Embryonic facial prominence (tissue), 1 donor: ENCODE data around the gene KRTAP10-6.
"Not testable (repeated sequence)": the region's sequence is repeated elsewhere in the genome, so short reads cannot be mapped to it uniquely, and the experiment has no call there.

Experiments
- DNase-seq: peaks from one replicate; pipeline ENCODE4 v3.0.0-alpha.2; 2016; ENCODE audit errors: extremely low spot score

Gene KRTAP10-6, protein sequence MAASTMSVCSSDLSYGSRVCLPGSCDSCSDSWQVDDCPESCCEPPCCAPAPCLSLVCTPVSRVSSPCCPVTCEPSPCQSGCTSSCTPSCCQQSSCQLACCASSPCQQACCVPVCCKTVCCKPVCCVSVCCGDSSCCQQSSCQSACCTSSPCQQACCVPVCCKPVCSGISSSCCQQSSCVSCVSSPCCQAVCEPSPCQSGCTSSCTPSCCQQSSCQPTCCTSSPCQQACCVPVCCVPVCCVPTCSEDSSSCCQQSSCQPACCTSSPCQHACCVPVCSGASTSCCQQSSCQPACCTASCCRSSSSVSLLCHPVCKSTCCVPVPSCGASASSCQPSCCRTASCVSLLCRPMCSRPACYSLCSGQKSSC

GRCh38 chr21:44592446-44593311, at the start of gene KRTAP10-6:
Gene KRTAP10-6, minus strand, starts transcription at chr21:44592505. Its CDS starts 21 bp downstream, at chr21:44592484.
- DNase-seq, result no peak

GRCh38 chr21:44640761-44641160, 48.5 kb upstream of the KRTAP10-6 start:
- no peak for DNase-seq

DNA sequence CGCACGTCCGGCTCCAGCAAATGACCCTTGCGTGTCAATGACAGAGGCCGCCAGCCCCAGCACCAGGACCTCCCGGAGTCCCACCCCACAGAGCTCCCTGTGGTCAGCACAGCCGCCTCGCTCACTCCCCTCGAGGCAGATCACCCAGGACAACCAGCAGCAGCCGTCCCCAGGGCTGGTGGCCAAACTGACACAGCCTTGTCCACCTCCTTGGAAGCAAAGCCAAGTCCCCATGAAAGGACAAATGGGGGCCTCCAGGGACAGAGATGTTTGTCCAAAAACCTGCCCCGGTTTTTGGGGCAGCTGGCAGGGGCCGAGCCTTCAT, 47.0 kb upstream of the KRTAP10-6 start:
- no peak for DNase-seq

- not testable (repeated sequence) for DNase-seq
Observed at GRCh38 chr21:44638506-44639330, 46.4 kb upstream of the KRTAP10-6 start.

DNA sequence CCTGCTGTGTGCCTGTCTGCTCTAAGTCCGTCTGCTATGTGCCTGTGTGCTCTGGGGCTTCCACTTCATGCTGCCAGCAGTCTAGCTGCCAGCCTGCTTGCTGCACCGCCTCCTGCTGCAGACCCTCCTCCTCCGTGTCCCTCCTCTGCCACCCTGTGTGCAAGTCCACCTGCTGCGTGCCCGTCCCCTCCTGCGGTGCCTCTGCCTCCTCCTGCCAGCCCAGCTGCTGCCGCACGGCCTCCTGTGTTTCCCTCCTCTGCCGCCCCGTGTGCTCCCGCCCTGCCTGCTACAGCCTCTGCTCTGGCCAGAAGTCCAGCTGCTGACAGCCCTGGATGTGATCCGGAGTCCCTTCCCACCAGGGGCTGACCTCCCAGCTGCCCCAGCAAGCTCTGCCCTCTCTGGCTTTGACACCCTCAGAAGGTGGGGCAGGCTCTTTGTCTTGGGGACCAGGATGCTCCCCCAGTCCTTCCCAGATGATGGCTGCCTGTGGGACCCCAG, 45.6 kb upstream of the KRTAP10-6 start:
- DNase-seq, result not testable (repeated sequence)

- no peak for DNase-seq
Observed at GRCh38 chr21:44637018-44637850, 44.9 kb upstream of the KRTAP10-6 start, which contains the start of gene KRTAP10-10. Gene KRTAP10-10, plus strand, starts transcription at chr21:44637356. Its CDS starts 62 bp downstream, at chr21:44637418.

- no peak for DNase-seq
Observed at GRCh38 chr21:44636209-44637017, 44.1 kb upstream of the KRTAP10-6 start.

- DNase-seq, result no peak
Observed at GRCh38 chr21:44632067-44632466, 39.8 kb upstream of the KRTAP10-6 start.

DNA sequence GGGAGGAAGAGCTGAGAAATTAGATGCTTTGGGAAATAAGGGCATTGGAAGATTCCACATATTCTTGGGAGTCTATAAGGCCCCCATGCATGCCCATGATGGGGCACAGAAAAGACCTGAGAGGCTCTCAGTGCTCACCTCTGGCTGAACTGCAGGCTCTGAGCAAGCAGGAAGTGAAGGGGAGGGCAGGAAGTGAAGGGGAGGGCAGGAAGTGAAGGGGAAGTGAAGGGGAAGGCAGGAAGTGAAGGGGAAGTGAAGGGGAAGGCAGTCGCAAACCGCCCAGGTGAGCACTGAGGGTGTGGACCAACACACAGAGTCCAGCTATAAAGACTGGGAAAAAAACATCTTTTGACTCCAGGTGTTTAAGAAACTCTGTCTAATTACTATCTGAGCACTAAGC, 38.1 kb upstream of the KRTAP10-6 start:
- DNase-seq, result no peak

GRCh38 chr21:44628707-44629391, 36.5 kb upstream of the KRTAP10-6 start:
- no peak for DNase-seq

- DNase-seq, result not testable (repeated sequence)
Observed at GRCh38 chr21:44627831-44628233, 35.5 kb upstream of the KRTAP10-6 start.

- DNase-seq, result not testable (repeated sequence)
Observed at GRCh38 chr21:44627181-44627822, 35.0 kb upstream of the KRTAP10-6 start.

DNA sequence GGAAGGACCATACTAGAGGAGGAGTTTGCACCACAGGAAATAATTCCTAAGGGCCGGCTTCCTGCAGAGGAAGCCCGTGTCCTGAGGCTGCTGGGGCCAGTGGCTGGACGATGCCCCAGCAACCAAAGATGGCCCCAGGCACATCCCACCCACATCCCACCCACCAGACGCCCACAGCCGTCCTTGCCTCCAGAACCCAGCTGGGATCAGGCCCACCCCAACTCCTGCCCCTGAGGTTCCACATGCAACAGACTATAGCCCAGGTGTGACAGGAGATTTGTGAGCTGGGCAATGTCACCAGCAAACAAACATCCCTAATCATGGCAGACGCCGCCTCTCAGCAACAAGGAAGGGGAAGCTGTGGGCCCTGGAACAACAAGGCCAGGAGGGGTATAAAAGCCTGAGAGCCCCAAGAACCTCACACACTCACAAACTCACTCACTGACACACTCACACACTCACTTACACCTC, 34.4 kb upstream of the KRTAP10-6 start, which contains the start of gene KRTAP10-9:
TSS of gene KRTAP10-9 (plus strand) at position 421 of the 471 bp plus-strand sequence. CDS start 79 bp downstream, outside the sequence.
- DNase-seq, result no peak

- no peak for DNase-seq
Observed at GRCh38 chr21:44626262-44626661, 34.0 kb upstream of the KRTAP10-6 start.

DNA sequence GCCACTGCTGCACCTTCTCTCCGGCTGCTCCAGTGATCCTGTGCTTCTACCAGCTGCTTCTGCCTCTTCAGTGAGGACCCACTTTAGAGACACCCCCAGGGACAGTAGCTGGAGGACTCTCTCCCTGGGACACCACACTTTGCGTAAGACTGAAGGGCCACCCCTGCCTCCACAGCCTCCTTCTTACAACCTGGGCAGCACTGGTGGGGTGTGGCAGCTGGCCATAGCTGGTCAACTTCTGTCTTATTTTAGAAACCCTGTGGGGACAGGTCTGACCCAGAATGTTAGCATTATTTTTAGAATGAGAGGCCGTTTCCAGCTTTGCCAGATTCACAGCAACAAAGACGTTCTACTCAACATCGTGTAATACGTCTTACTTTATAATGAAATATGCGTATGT, 33.5 kb upstream of the KRTAP10-6 start:
- DNase-seq, result no peak

GRCh38 chr21:44623575-44623974, 31.3 kb upstream of the KRTAP10-6 start:
- no peak for DNase-seq

DNA sequence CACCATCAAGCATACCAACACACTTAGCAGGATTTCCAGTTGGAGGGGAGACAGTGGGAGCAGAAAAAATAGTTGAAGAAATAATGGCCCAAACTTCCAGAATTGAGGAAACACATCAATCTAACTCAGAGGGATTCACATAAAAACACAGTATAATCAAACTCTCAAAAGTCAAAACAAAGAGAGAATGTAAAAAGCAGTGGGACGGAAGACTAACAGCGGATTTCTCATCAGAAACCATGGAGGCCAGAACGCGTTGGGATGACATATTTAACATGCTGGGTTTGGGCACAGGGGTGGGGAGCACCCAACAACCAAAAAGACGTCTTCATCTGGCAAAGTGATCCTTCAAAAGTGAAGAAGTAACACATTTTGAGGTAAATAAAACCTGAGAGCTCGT, 27.6 kb upstream of the KRTAP10-6 start:
- DNase-seq, result no peak

DNA sequence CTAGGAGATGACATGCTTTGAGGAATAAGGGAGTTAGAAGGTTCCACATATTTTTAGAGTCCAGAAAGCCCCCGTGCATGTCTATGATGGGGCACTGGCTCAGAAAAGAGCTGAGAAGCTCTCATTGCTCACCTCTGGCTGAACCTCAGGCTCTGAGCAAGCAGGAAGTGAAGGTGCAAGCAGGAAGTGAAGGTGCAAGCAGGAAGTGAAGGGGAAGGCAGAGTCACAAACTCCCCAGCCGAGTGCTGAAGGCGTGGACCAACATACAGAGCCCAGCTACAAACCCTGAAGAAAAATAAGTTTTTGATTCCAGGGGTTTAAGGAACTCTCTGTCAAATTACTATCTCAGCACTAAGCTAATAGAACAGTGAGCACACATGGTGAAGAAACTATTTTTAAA, 26.6 kb upstream of the KRTAP10-6 start:
- no peak for DNase-seq

- DNase-seq, result no peak
Observed at GRCh38 chr21:44618504-44618903, 26.2 kb upstream of the KRTAP10-6 start.
